Large intestine (tissue), 3 donors: Measurements from ENCODE around the gene FIGNL1. TPM values are rescaled to one million over a fixed set of nuclear protein-coding genes. Genes with fewer than 3 reads are reported as not detected.
"Not testable (repeated sequence)": the region's sequence is repeated elsewhere in the genome, so short reads cannot be mapped to it uniquely, and the experiment has no call there.

ENCODE experiments used
- DNase-seq, 2 donors: peaks; one replicate each; pipeline versions ENCODE4 v3.0.0 to v3.0.0-alpha.2; 2013
- H3K27ac ChIP-seq: one replicate; pipeline ENCODE4 v1.5.1; 2013; ENCODE audit warnings: low read length
- H3K27me3 ChIP-seq: 2 replicates; pipeline ENCODE4 v1.6.1; 2013; ENCODE audit warnings: low read length; ENCODE audit not compliant: control insufficient read depth, insufficient read depth
- H3K36me3 ChIP-seq: 2 replicates; pipeline ENCODE4 v1.6.1; 2013; ENCODE audit warnings: low read length; ENCODE audit not compliant: control insufficient read depth, insufficient read depth
- H3K4me1 ChIP-seq: one replicate; pipeline ENCODE4 v1.6.1; 2013; ENCODE audit warnings: low read length; ENCODE audit not compliant: control insufficient read depth, insufficient read depth
- H3K4me3 ChIP-seq: one replicate; pipeline ENCODE4 v1.5.1; 2013; ENCODE audit warnings: low read length
- H3K9me3 ChIP-seq: one replicate; pipeline ENCODE4 v1.6.1; 2013; ENCODE audit warnings: mild to moderate bottlenecking, low read depth, low read length, moderate library complexity; ENCODE audit not compliant: control insufficient read depth
- WGBS: methylation state at CpG from one replicate; pipeline ENCODE4 v1.1.5; 2013; ENCODE audit warnings: low lambda C conversion rate; ENCODE audit not compliant: insufficient coverage; 5-methylcytosine and 5-hydroxymethylcytosine counted together
- polyA plus RNA-seq: library from polyadenylated mRNA; unstranded; fragments of 120-200 nt; gene quantifications from one replicate; pipeline ENCODE4 v1.2.1, GENCODE V29; 2013

FIGNL1 gene
- polyA plus RNA-seq, 1 donor: 23.2 TPM

DNA sequence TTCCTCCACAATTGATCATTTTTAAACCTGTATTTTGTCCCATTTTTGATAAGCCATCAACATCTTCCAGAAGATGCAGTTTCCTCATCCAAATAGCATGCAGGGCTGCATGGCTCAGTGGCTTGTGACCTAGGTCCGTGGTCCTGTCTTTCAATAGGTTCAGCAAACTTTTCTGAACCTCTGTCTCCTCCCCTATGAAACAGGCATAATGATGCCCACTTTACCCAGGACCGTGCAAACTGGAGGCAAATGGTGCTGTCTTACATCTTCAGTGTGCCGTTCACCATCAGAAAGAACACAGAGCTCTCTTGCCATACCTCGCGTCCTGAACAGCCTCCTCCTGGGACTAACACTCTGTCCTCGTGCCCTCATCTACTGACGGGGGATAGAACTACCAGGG, 22.3 kb upstream of the FIGNL1 start:
- Histone ChIP-seq H3K9me3 (no peaks in the 10 kb centered on the region), H3K27me3 (no peaks in the 10 kb centered on the region), H3K4me1 (peaks cover 7% of the 10 kb centered on the region), H3K4me3 (no peak overlapping the region), H3K36me3 (peaks cover 39% of the 10 kb centered on the region), H3K27ac (no peak overlapping the region)
- WGBS: no CpG with 5 or more reads among the region's 7 CpGs
- no peak for DNase-seq

- H3K27ac ChIP-seq: no peak overlapping the region
- H3K9me3 ChIP-seq: no peaks in the 10 kb centered on the region
- no peak overlapping the region for H3K4me3 ChIP-seq
- peaks cover 7% of the 10 kb centered on the region for H3K4me1 ChIP-seq
- H3K27me3 ChIP-seq: no peaks in the 10 kb centered on the region
- H3K36me3 ChIP-seq: peaks cover 41% of the 10 kb centered on the region
- DNase-seq: no peak
- WGBS: no CpG with 5 or more reads among the region's 5 CpGs
Observed at GRCh38 chr7:50471970-50472369, 21.8 kb upstream of the FIGNL1 start.

DNA sequence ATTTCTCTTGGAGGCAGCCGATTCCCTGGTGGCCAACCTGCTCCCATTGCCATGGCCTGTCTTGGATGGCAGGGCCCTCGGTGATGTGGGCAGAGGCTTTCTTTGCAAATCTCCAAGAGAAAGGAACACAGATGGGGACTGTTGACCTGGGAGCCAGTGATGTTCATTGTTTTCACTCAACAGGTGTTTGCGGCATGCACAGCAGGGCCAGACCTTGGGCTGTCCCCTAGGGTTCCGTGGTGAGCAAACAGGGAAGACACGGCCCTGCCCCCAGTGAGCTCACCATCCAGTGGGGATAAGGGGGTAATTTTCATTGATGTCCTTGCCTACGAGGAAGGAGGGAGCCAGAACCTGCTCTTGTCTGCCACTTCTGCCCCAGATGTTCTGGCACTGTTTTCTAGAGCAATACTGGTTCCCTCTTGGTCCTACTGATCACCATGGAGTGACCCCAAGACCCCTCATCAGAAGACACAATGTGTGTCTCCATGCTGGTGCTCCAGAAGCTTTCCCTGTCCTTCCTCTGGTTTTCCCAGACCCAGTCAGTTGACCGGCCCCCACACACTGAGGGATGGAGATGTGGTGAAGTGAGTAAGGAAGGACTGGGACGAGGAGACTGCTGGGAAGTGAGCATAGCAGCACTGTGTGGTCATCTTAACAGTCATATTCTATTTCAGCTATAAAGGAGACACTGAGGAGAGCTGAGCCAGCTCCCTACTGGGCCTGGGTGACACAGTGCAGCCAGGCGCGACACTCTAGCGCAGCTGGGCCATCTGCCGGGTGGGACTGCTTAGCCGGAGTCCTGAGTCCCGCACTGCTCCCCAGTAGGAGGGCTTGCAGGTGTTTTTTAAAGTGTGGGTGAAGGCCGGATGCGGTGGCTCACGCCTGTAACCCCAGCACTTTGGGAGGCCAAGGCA, 20.4 kb upstream of the FIGNL1 start:
- H3K9me3 ChIP-seq: no peaks in the 10 kb centered on the region
- DNase-seq: no peak
- WGBS: no CpG with 5 or more reads among the region's 17 CpGs
- H3K4me3 ChIP-seq: no peak overlapping the region
- H3K36me3 ChIP-seq: peaks cover 46% of the 10 kb centered on the region
- no peaks in the 10 kb centered on the region for H3K4me1 ChIP-seq
- no peaks in the 10 kb centered on the region for H3K27me3 ChIP-seq
- no peak overlapping the region for H3K27ac ChIP-seq

- no CpG with 5 or more reads among the region's 4 CpGs for WGBS
Observed at GRCh38 chr7:50469181-50469580, 19.0 kb upstream of the FIGNL1 start.

DNA sequence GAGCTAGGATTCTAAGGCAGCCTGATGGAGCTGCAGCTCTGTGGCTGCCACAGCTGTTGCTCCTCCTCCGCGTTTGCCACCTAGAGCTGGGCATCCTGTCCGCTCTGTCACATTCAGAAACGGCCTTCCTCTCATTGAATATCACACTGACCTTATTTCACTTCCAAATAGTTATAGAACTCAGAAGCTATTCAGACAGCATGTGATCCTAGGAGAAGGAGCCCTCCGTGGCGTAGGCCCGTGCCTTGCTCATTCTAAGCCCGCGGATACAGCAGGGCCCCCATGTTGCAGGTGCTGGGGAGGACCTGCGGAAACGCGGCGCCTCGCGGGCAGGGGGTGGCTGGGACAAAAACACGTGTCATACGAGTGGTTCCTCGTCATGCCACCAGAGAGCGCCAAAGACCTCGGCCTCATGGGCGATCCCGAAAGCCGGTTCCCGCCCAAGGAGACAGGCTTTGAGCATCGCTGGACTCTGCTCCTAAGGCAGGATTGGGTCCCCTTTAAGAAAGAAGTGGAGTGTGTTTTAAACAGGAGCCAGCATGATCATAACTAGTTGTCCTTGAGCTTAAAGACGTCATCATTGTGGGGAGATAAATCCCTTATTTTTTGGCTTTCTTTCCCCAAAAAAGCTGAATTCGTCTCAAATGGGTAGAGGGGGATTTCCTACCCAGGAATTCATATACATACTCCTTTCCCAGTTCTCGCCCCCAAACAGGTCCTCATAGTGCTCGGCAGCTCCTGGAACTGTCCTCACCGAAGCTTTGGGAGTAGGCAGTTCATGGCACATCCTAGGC, 17.9 kb upstream of the FIGNL1 start:
- H3K27me3 ChIP-seq: no peaks in the 10 kb centered on the region
- no peak overlapping the region for H3K4me3 ChIP-seq
- peak; percentile 68 to 75 for DNase-seq
- no peaks in the 10 kb centered on the region for H3K9me3 ChIP-seq
- H3K4me1 ChIP-seq: no peaks in the 10 kb centered on the region
- peaks cover 56% of the 10 kb centered on the region for H3K36me3 ChIP-seq
- no CpG with 5 or more reads among the region's 30 CpGs for WGBS
- no peak overlapping the region for H3K27ac ChIP-seq

More at GRCh38 chr7:50469181-50469580, 19.0 kb upstream of the FIGNL1 start:
- no peak for DNase-seq
- Histone ChIP-seq H3K36me3 (peaks cover 54% of the 10 kb centered on the region), H3K27ac (no peak overlapping the region), H3K4me3 (no peak overlapping the region), H3K4me1 (no peaks in the 10 kb centered on the region), H3K27me3 (no peaks in the 10 kb centered on the region), H3K9me3 (no peaks in the 10 kb centered on the region)

DNA sequence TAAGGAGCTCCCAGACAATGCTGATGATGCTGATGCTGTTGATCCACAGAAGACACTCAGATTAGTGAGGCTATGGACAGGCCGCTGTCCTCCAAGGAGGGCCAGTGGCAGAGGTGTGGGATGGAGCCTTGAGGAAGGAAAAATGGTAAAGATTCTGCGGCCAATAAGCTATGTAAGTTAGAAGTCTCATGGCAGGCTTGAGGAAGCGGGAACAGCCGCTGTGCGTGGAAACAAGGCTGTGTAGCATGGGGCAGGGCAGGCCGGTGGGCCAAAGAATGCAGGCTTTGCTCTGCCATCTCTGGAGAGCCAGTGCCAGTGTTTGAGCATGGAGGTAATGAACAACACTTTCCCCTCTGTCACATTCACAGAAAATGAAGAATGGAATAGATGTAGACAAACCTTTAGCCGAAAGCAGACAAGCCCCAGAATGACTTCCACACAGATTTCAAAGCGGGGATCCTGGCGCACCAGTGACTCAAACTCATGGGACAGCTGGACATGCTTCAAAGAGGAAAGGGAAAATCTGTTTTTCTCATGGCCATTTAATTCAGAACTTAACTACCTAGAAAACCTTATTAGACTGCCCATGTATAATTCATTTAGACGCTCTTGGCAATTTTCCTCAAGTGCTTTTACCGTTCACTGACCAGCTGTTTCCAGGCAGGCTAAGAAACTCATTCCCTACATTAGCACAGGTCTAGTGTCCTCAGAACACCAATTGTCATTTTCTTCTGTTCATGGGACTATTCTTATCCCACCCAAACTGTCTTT, 16.9 kb upstream of the FIGNL1 start:
- Histone ChIP-seq H3K36me3 (peaks cover 56% of the 10 kb centered on the region), H3K27ac (no peak overlapping the region), H3K27me3 (no peaks in the 10 kb centered on the region), H3K9me3 (no peaks in the 10 kb centered on the region), H3K4me3 (no peak overlapping the region), H3K4me1 (no peaks in the 10 kb centered on the region)
- DNase-seq: no peak
- WGBS: 100% methylated on average over 2 of the region's 11 CpGs

DNA sequence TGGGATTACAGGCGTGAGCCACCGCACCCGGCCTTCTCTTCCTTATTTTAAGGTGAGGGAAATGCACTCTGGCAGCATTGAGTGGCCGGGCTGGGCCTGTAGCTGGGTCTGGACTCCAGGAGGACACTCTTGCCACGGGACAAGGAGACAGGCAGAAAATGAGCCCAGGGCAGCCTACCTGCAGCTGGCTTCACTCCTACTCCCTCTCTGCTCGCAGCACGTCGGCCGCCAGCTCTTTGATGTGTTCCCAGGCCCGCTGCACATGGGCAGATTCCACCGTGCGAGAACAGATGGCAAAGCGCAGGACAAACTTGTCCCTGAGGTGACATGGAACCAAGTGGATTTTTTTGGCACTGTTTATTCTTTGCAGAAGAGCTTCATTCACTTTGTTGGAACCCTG, 12.9 kb upstream of the FIGNL1 start:
- DNase-seq: no peak
- Histone ChIP-seq H3K27ac (no peak overlapping the region), H3K36me3 (peaks cover 49% of the 10 kb centered on the region), H3K9me3 (peaks cover 7% of the 10 kb centered on the region), H3K27me3 (no peaks in the 10 kb centered on the region), H3K4me3 (no peak overlapping the region), H3K4me1 (no peaks in the 10 kb centered on the region)
- WGBS: no CpG with 5 or more reads among the region's 13 CpGs

- H3K36me3 ChIP-seq: peaks cover 51% of the 10 kb centered on the region
- H3K4me1 ChIP-seq: no peaks in the 10 kb centered on the region
- H3K4me3 ChIP-seq: no peak overlapping the region
- H3K27me3 ChIP-seq: no peaks in the 10 kb centered on the region
- H3K27ac ChIP-seq: no peak overlapping the region
- peaks cover 7% of the 10 kb centered on the region for H3K9me3 ChIP-seq
- DNase-seq: no peak
- WGBS: 95% methylated on average over 3 of the region's 4 CpGs
Observed at GRCh38 chr7:50462361-50462760, 12.2 kb upstream of the FIGNL1 start.

DNA sequence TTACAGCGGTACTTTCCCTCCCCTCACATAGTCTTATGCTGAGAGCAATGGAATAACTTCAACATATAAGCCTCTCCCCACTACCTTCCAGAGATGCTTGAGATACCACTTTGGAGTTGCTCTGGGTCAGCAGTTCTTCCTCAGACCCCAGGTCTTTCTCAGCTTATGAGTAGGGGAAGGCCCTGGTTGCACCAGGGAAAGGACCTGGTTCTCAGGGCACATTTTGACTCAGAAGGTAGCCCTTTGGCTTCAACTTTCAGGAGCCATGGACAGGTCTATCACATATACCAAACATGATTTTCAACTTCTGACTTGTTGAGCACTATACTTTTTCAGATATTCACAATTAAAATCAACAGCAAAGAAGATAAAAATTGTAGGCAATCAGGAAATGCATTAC, 11.5 kb upstream of the FIGNL1 start:
- Histone ChIP-seq H3K27ac (no peak overlapping the region), H3K4me1 (peaks cover under 1% of the 10 kb centered on the region), H3K27me3 (no peaks in the 10 kb centered on the region), H3K36me3 (peaks cover 46% of the 10 kb centered on the region), H3K4me3 (no peak overlapping the region), H3K9me3 (peaks cover 7% of the 10 kb centered on the region)
- no CpG with 5 or more reads among the region's 1 CpG for WGBS
- no peak for DNase-seq

DNA sequence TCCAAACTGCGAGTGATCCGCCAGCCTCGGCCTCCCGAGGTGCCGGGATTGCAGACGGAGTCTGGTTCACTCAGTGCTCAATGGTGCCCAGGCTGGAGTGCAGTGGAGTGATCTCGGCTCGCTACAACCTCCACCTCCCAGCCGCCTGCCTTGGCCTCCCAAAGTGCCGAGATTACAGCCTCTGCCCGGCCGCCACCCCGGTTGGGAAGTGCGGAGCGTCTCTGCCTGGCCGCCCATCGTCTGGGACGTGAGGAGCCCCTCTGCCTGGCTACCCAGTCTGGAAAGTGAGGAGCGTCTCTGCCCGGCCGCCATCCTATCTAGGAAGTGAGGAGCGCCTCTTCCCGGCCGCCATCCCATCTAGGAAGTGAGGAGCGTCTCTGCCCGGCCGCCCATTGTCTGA, 9.0 kb upstream of the FIGNL1 start:
- no CpG with 5 or more reads among the region's 27 CpGs for WGBS
- H3K27ac ChIP-seq, DNase-seq, H3K27me3 ChIP-seq, H3K9me3 ChIP-seq, H3K4me1 ChIP-seq, H3K4me3 ChIP-seq: not testable (repeated sequence)
- H3K36me3 ChIP-seq: peaks cover 30% of the 10 kb centered on the region
